Testis (tissue), 5 donors: ENCODE results near the gene HUS1B. TPM values are rescaled to one million over a fixed set of nuclear protein-coding genes. Genes with fewer than 3 reads are reported as not detected.

Experiments
- DNase-seq: peaks from one replicate; pipeline ENCODE4 v3.0.0-alpha.2; 2019
- H3K27ac ChIP-seq, 2 donors: fragments of 200-600 bp; sonication (generic); one replicate each; pipeline ENCODE4 v1.5.1; 2019
- H3K27me3 ChIP-seq: fragments of 200-600 bp; sonication (generic); one replicate; pipeline ENCODE4 v1.5.1; 2019
- H3K36me3 ChIP-seq: fragments of 200-600 bp; sonication (generic); one replicate; pipeline ENCODE4 v1.5.1; 2017; ENCODE audit warnings: low read depth; ENCODE audit errors: missing control alignments
- H3K4me1 ChIP-seq: fragments of 200-600 bp; sonication (generic); one replicate; pipeline ENCODE4 v1.5.1; 2019
- H3K4me3 ChIP-seq, 2 donors: fragments of 200-600 bp; sonication (generic); one replicate each; pipeline ENCODE4 v1.5.1; 2017 to 2019
- H3K9me3 ChIP-seq: fragments of 200-600 bp; sonication (generic); one replicate; pipeline ENCODE4 v1.5.1; 2017
- CTCF ChIP-seq, 3 experiments: fragments of 450-650 bp in 2 of 3; fragments of 200-600 bp in 1 of 3; sonication (generic) in 1 of 3; IDR thresholded peaks; one replicate each; pipeline ENCODE4 v1.5.1; 2016 to 2019; ENCODE audit warnings: antibody characterized with exemption in 3 of 3, mild to moderate bottlenecking in 2 of 3, moderate library complexity in 1 of 3
- POLR2A ChIP-seq: fragments of 450-650 bp; IDR thresholded peaks from one replicate; pipeline ENCODE4 v1.6.1; 2017; ENCODE audit warnings: antibody characterized with exemption, mild to moderate bottlenecking, moderate library complexity
- WGBS, 2 donors: methylation state at CpG; one replicate each; pipeline ENCODE4 v1.1.5; 2018; 5-methylcytosine and 5-hydroxymethylcytosine counted together
- intact Hi-C: fragments of 100-400 bp; cut with DNase I; formaldehyde crosslinking; loops from one replicate; pipeline ENCODE4 v1.15.1; 2023; ENCODE audit warnings: low total_unique reads
- long read RNA-seq, 2 donors: transcript quantifications; one replicate each; lab custom pipeline, GENCODE V29; 2026
- polyA plus RNA-seq: library from polyadenylated mRNA; stranded (reverse); fragments of 350-450 nt; fragmentation: Illumina TruSeq; extraction: RNeasy Lipid Tissue Mini Kit (QIAGEN cat#74804); gene quantifications from one replicate; pipeline ENCODE4 v1.2.3, GENCODE V29; 2014; ENCODE audit warnings: low read depth, low replicate concordance; ENCODE audit not compliant: insufficient read depth
- total RNA-seq, 2 donors: library from RNA; depleted of rRNA; stranded (reverse); fragments of >200 nt; gene quantifications; one replicate each; pipeline ENCODE4 v1.2.3, GENCODE V29; 2016

Gene HUS1B
- total RNA-seq (10 to 100 TPM in 1 of 2 donors, 1 to 10 TPM in 1; 8.9 to 13.5 TPM), polyA plus RNA-seq (1.3 TPM)
- long read RNA-seq, donor 1, result 0 reads
- long read RNA-seq, donor 2, result 0 reads

DNA sequence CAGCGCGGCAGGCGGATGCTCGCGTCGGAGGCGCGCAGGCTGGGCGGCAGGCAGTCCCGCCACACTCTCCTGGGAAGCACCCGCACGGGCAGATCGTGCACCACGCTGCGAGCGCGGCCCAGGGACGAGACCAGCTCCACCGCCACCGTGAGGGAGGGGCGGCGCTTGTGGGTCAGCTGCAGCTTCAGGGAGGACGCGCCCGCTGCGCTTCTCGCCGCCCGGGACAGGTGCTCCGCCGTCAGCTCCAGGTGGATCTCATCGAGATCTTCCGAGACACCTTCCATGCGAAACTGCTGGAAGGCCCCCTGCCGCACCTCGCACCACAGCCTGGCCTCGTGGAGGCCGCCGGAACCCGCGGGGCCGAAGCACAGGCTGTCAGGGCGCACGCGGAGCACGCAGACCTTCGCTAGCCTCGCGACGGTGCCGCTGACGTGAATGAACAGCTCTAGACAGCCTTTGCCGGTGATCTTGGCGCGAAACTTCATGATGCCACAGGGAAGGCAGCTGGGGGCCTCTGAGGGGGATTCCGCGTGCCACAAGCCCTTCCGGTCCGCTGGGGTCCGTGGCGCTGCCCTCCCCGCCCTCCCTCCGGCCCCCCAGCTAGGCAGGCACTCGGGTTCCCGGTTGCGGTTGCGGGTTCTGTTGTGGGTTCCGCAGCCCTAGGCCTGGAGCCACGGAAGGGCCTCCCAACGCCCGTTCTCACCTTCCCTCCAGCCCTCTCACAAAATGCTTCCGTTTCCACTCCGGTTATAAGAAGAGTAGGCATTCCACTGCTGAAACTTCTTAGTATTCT, at the start of gene HUS1B:
Gene HUS1B (minus strand): TSS at position 641 of the 793 bp plus-strand sequence. CDS start 156 bp downstream, at position 485.
- Histone ChIP-seq H3K27ac (no peak within 1 kb of the TSS), H3K9me3 (no peaks in the 10 kb centered on the region), H3K4me3 (peak within 1 kb of the TSS; percentile 39 to 47), H3K27me3 (no peaks in the 10 kb centered on the region), H3K36me3 (no peaks in the 10 kb centered on the region), H3K4me1 (peaks cover 15% of the 10 kb centered on the region)
- DNase-seq, result peak; percentile 51
- 66 to 87% methylated on average over 27 to 64 of the region's 73 CpGs for WGBS, 2 donors
- TF ChIP-seq CTCF (IDR thresholded peaks at IDR 0.05) (no peak), POLR2A (no peak)
- intact Hi-C loops, result no loop called here

- no peak overlapping the region for H3K27ac ChIP-seq
- H3K27me3 ChIP-seq, result no peaks in the 10 kb centered on the region
- H3K36me3 ChIP-seq, result no peaks in the 10 kb centered on the region
- WGBS, 2 donors, result 90 to 95% methylated on average over 6 of the region's 6 CpGs
- intact Hi-C loops, result no loop called here
- H3K4me1 ChIP-seq, result no peaks in the 10 kb centered on the region
- TF ChIP-seq POLR2A (no peak), CTCF (IDR thresholded peaks at IDR 0.05) (no peak)
- DNase-seq, result no peak
- no peaks in the 10 kb centered on the region for H3K9me3 ChIP-seq
- no peak overlapping the region for H3K4me3 ChIP-seq
Observed at GRCh38 chr6:706146-706545, 49.2 kb upstream of the HUS1B start.

- TF ChIP-seq CTCF (IDR thresholded peaks at IDR 0.05), result no peak
- TF ChIP-seq POLR2A, result no peak
- no peaks in the 10 kb centered on the region for H3K4me1 ChIP-seq
- DNase-seq, result no peak
- 63 to 68% methylated on average over 4 of the region's 4 CpGs for WGBS, 2 donors
- no peak overlapping the region for H3K27ac ChIP-seq
- no peaks in the 10 kb centered on the region for H3K27me3 ChIP-seq
- H3K9me3 ChIP-seq, result no peaks in the 10 kb centered on the region
- no peaks in the 10 kb centered on the region for H3K36me3 ChIP-seq
- no peak overlapping the region for H3K4me3 ChIP-seq
- intact Hi-C loops, result no loop called here
Observed at GRCh38 chr6:705047-705446, 48.1 kb upstream of the HUS1B start.

DNA sequence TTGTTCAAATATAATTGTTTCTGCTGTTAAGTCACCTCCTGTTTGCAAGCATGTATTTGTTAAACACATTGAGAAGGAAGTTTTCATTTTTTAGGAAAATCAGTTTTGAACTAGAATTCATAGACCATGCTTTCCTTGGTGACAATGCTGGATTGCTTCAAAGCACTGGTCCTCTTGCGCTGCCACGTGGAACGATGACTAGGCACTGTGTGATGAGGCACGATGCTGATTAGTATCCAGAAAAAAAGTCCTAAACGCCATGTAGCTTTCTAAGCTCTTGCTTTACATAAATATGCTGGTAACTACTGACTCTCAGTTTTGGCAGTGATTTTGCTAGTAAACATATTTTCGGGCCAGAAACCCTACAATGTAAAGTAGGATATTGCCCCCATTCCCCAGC, 47.1 kb upstream of the HUS1B start:
- TF ChIP-seq POLR2A (no peak), CTCF (IDR thresholded peaks at IDR 0.05) (no peak)
- intact Hi-C loops, result no loop called here
- 92 to 93% methylated on average over 6 of the region's 6 CpGs for WGBS, 2 donors

More for the DNA sequence above, 47.1 kb upstream of the HUS1B start:
- Histone ChIP-seq H3K27me3 (no peaks in the 10 kb centered on the region), H3K9me3 (no peaks in the 10 kb centered on the region), H3K27ac (no peak overlapping the region), H3K36me3 (no peaks in the 10 kb centered on the region), H3K4me3 (no peak overlapping the region), H3K4me1 (no peaks in the 10 kb centered on the region)
- DNase-seq, result no peak
